Measurements from ENCODE around the gene SLC6A9.

Gene SLC6A9

GRCh38 chr1:43981135-43981491, 50.1 kb downstream of the SLC6A9 start:
- no peak for DNase-seq

GRCh38 chr1:43980255-43981134, 50.8 kb downstream of the SLC6A9 start:
- DNase-seq, result no peak

- peak; percentile 78 for DNase-seq
Observed at GRCh38 chr1:43979528-43980254, 51.6 kb downstream of the SLC6A9 start.

- DNase-seq, result no peak
Observed at GRCh38 chr1:43979261-43979527, 52.1 kb downstream of the SLC6A9 start.

- DNase-seq, result peak; percentile 80
Observed at GRCh38 chr1:43978551-43979260, 52.6 kb downstream of the SLC6A9 start, which contains the start of gene B4GALT2. Gene B4GALT2 (plus strand): TSS chr1:43979210. CDS start chr1:43981161, 1,951 bp downstream.

GRCh38 chr1:43978264-43978550, 53.1 kb downstream of the SLC6A9 start:
- DNase-seq, result no peak

GRCh38 chr1:43977376-43978263, 53.6 kb downstream of the SLC6A9 start:
- no peak for DNase-seq

- no peak for DNase-seq
Observed at GRCh38 chr1:43976890-43977289, 54.4 kb downstream of the SLC6A9 start.

GRCh38 chr1:43976045-43976444, 55.2 kb downstream of the SLC6A9 start:
- no peak for DNase-seq

GRCh38 chr1:43975249-43975961, 55.9 kb downstream of the SLC6A9 start:
- DNase-seq, result no peak

GRCh38 chr1:43974443-43975248, 56.6 kb downstream of the SLC6A9 start, which contains the start of gene ATP6V0B:
Gene ATP6V0B (plus strand): TSS chr1:43974960. CDS start chr1:43975041, 81 bp downstream.
- DNase-seq, result peak; percentile 98

GRCh38 chr1:43973981-43974442, 57.2 kb downstream of the SLC6A9 start:
- no peak for DNase-seq

- no peak for DNase-seq
Observed at GRCh38 chr1:43971336-43971980, 59.8 kb downstream of the SLC6A9 start.

- DNase-seq, result no peak
Observed at GRCh38 chr1:43970911-43971310, 60.4 kb downstream of the SLC6A9 start.

GRCh38 chr1:43970502-43970901, 60.8 kb downstream of the SLC6A9 start:
- DNase-seq, result no peak

- DNase-seq, result peak; percentile 95
Observed at GRCh38 chr1:43969746-43970466, 61.4 kb downstream of the SLC6A9 start, which contains the start of gene DPH2. Gene DPH2 (plus strand): TSS chr1:43970010. CDS start chr1:43970176, 166 bp downstream.

- no peak for DNase-seq
Observed at GRCh38 chr1:43969416-43969745, 61.9 kb downstream of the SLC6A9 start.

- no peak for DNase-seq
Observed at GRCh38 chr1:43968348-43968948, 62.8 kb downstream of the SLC6A9 start.

- DNase-seq, result no peak
Observed at GRCh38 chr1:43965316-43965715, 65.9 kb downstream of the SLC6A9 start.
